GM18499 (cell line): ENCODE results near the gene LYRM2.
A peak's percentile ranks its signal among the peaks of the same experiment; 100 is the strongest.

ENCODE experiments used
- ATAC-seq: cut with Tn5 transposase; IDR thresholded peaks from one replicate; pipeline ENCODE4 v1.9.1; 2021; ENCODE audit warnings: moderate number of reproducible peaks; ENCODE audit not compliant: insufficient read depth, unreplicated experiment

LYRM2 gene

DNA sequence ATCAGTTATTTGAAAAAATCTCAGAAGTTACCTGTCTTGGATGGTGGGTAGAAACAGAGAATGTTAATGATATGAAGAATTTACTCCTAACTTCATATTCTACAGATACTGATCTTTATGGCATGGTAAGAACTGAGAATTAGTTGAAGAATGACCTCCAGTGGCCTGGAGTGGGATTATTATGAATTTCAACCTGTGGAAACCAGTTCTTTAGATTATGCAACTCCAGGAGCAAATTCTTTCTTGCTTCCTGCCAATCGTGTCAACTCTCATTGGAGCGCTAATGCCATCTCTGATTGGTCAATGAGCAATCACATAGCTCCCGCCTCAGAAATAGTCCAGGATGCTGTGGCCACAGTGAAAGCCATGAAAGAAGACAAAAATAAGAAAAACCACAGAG is 40.6 kb downstream of the LYRM2 start:
- ATAC-seq: no peak

DNA sequence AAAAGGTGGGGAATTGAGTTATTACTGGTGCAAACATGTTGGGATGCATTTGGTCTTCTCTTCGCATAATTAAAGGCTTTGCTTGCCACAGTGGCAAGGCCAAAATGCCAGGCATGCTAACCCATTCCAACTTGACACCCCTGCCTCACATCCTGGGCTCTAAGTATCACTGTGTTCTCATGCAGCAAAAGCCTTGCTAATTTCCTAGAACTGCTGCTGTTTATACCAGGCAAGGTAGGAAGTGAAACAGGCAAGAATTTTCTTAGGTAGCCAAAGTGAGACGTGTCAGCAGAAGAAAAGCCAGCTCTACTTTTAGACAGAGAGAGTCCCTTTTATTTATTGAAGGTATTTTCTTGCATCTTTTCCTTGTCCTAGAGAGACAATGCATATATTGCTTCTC is 41.2 kb downstream of the LYRM2 start:
- ATAC-seq: no peak

DNA sequence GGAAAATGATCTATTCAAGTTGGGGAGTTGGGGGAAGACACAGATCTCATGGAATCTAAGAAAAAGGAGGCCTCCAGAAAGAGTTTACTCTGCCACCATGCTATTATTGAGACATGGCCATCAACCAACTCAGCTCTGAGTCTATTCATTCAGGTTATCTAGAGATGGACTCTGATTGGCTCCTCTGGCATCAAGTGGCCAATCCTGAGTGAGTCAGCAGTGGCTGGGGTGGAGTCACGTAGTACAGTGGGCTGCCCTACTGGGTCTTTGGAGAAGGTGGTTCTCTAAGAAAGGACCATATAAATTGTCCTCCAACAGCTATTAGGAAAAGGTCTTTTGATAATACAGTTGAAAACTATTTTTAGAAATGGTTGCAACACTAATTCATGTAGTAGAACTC is 42.1 kb downstream of the LYRM2 start:
- no peak for ATAC-seq

DNA sequence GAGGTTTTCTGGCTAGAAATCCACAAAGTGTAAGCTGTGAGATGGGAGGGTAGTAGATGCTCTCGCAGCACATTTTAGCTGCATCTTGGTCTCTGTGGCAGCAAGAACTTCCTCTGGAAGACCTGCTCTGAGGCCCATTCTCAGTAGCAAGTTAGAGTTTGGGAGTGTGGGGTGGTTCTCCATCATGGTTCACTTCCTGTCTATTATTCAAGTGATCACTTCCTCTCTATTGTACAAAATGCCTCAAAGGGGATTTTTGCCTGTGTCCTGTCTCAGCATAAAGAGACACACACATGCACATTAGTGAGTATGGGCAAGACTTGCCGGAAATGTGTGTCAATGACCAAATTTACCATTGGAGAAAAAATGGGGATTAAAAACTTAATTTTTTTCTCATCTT is 42.5 kb downstream of the LYRM2 start:
- ATAC-seq: peak; percentile 91

DNA sequence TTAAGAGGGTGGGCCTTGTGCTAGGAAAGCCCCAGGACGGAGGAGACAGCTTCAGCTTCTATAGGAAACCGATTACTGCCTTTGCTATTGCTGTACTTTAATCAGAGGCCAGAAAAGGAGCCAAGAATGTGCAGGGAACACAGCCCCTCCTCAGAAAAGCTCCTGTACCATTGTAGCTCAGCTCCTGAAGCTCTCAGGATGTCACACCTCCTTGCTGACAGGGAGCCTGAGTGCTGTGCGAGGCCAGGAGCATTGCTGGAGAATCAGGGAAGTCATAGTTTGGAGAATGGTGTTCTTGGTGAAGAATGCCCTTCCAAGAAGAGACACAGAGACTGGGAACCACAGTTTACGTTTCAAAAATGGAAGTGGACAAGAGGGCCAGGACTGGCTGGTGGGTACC is 46.8 kb downstream of the LYRM2 start:
- no peak for ATAC-seq

DNA sequence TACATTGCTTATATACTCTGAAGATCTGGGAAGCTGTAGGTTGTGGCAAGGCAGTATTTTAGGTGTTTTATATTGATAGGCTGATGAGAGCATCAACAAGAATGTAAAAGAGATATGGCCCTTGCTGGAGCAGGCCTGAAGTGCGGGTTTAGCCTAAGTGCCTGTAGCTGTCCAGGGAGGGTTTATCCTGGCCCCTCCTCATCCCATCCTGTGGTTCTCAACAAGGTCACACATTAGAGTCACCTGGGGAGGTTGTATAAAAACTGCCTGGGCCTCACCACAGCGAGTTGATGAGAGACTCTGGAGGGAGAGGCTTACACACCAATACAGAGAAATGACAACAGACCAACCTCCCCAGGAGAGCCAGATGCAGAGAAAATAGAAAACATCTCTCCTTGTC is 48.4 kb downstream of the LYRM2 start:
- ATAC-seq: no peak

DNA sequence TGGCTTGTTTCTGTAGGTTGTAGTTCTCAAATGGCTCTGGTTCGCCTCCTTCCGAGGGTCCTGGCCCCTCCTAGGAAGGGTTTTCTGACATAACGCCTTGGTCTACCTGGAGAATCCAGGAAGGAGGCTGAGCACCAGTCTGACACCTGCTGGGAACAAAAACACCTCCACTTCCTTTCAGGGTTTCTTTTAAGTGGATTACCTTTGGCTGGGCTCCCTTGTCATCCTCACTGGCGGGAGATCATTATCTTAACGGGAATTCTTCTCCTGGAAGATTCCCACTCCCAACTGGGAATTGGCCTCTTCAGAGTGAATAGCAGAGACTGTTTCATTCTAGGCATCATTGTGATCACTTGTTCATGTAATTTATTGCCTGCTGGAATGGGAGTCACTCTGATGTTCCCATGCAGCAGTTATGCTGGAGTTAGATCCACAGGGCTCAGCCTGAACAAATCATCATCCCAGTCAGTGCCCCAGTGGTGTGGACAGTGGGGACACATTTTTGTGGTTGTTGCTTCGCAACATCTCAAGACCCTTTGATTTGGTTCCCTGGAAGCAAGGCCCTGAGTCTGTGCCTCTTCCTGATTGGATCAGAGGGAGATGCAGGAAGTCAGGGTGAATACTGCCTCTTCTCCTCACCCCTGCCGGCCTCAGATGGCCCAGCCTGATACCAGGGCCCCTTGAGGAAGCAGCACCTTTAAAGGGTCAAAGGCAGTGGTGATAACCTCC is 49.1 kb downstream of the LYRM2 start:
- ATAC-seq: no peak

DNA sequence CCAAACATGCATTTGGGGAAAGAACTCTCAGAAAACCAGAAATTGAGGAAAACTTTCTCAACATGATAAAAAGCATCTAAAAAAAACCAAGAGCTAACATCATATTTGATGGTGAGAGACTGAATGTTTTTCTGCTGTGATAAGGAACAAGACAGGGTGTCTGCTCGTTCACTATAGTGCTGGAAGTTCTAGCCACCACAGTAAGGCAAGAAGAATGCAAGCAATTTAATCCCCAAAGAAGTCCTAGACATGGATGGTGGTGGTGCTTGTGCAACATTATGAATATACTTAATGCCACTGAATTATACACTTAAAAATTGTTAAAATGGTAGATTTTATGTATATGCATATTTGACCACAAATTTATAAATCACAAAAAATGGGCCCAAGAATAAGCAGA is 53.4 kb downstream of the LYRM2 start:
- no peak for ATAC-seq

DNA sequence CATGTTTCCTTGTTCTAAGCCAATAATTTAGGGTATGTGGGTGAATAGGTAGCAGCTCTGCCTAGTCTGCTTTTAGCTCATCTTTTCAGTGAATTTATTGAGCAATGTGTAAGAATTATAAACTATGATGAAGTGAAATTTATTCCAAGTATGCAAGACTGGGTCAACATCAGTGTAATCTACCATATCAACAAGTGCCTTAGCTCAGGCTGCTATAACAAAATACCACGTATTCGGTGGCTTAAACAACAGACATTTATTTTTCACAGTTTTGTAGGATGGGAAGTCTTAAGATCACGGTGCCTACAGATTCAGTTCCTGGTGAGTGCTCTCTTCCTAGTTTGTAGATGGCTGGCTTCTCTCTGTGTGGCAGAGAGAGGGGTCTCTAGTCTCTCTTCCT is 54.0 kb downstream of the LYRM2 start:
- no peak for ATAC-seq

DNA sequence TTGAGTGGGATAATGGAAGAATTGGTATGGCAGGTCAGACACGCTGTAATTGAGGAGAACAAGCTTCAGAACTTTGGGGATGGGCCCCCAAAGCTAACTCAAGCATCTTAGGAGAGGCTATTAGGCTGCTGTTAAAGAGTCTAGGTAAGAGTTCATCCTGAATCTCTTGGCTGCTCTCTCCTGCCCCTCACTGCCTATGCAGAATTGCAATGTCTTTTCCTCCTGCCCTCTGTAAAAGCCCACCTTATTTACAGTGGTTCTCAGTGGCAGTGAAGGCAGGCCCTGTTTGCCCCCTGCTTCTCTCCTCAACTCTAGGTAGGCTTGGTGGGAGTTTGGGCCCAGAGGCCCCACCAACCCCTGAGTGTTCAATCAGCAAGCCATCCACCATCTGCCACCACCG is 55.0 kb downstream of the LYRM2 start:
- ATAC-seq: no peak

DNA sequence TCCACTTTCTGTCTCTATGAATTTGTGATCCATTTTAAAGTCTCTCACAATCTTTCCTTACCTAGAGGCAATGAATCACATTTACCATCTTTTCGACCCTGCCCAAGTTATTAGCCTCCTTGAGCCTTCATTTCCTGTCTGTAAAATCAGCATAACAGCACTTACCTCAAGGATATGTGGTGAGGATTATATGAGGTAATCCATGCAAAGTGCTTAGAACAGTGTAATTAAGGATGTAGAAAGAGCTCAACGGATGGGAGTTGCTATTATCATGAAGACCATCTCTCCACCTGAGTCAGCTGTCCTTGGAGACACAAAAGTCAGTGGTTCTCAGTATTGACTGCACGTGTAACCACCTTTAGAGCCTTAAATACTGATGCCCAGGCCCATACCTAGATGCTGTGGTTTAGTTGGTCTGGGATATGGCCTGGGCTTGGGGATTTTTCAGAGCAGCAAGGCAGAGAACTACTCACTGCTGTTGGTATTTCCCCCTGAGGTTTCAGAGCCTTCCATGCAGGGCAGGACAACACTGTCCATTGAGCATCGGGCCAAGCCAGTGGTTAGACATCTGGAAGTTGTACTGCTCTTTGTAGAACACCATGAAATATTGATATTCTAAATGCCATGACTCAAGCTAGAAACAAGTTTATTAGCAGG is 55.8 kb downstream of the LYRM2 start:
- no peak for ATAC-seq

DNA sequence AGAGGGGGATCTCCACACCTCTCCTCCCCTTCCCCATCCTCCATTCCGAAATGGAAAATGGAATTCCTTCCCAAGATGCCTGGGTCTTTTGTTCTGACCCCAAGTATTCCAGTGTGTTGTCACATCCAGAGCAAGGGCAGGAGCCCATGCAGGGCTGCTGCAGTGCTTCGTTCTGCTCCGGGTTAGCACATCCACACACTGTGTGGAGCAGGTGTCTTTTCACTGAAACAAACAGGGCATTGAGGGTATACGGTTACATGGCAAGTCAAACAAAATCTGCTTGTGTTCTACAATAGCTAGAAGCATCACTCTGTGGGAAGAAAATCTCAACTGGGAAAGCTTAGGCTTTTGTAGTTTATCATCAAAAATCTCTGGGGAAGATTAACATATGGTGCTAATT is 56.9 kb downstream of the LYRM2 start:
- ATAC-seq: no peak

DNA sequence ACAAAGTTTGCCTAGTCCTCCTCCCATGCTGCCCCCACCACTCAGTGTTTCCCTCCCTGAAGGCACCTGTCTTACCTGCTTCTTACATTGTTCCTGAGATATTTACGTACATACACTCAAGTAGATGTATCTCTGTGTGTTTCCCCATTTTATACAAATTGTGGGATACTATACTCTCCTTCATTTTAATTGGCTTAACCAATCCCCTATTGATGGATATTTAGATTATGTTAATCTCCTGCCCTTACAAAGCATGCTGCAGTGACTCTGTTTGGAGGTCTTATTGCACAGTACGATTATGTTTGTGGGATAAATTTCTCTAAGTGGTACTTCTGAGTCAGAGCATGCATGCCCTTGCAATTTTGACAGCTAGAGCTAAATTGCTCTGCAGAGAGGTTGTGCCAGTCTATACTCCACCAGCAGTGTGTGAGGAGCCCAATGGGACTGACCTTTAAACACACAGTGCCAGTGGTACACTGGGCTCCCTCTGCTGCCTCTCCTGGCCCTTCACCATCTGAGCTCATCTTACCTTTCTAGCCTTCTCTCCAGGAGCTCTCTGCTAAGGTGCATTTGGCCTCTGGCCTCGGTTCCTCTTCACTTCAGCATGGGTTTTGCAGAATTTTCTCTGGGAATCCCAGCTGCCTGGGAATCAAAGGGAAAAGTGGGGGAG is 57.4 kb downstream of the LYRM2 start:
- ATAC-seq: no peak

DNA sequence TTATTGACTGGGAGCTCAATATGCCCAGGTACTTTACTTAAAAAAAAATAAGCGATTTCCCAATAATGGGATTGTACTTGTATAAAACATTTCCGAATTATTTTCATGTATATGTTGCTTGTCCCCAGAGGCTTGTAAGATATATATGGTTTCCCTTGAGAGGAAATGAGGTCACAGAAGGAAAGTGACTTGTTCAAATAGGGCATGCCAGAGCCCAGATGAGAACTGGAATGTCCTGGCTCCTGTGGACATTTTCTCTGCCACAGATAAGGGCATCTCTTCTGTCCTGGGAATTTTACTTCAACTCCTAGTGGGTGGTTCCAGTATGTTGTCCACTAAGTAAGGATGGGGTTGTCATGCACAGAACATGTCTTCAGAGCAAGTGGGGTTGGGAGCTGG is 63.0 kb downstream of the LYRM2 start:
- ATAC-seq: no peak

DNA sequence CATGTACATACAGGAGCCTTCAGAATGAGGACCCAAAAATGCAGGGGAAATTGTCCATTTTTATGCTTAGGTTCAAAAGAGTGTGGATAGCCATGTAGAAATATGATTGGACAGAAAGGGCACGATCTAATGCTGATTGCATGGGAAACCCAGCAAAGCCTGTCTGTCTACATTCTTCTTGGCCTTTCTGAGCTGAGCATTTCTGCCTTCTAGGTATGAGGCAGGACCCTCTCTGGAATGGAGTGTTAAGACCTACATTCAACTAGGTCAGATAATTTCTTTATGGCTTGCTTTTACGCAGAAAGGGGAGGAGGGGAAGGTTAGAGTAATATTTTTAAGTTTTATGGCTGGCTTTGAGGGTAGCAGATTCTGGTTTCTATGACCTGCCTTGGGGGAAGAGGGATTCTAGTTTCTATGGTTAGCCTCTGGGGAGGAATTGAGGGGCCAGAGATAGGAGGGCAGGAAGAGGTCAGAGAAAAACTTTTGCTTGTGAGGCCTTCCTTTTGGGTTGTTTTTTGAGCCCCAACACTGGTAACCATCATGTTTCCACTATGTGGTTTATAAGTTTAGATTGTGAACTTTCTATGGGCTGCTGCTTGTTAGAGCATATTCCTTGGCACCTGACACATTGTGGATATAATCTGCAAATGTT is 63.5 kb downstream of the LYRM2 start:
- no peak for ATAC-seq

DNA sequence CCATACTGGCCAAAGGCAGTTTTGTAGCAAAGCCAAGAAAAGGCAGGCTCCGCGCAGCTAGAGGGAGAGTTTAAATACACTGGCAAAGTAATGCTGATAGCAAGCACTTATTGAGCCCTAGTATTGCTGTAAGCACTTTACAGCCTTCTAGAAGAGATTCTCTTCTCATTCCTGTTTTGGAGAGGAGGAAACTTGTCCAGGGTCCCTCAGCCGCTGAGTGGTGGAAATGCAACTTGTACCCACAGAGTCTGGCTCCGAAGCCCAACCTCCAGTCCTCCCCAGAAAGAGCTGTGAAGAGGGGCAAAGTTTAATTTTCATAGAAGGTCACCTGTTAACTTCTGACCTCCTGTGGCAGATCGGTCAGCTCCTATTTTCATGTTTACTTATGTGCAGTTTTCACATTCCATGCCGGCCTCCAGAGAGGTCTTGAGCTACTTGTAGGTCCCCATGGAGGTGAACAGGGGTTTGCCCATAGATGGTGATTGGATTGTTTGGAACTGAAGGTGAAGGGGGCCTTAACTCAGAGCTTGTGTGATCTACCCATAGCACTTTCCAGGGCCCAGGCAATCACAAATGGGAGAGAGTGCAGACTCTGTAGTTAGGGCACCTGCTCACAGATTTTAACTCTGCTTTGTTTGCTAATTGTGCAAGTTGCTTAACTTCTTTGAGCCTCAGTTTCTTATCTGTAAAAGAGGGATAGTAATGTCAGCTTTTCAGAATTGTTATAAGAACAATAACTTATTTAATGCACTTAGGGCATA is 70.7 kb downstream of the LYRM2 start:
- ATAC-seq: no peak

DNA sequence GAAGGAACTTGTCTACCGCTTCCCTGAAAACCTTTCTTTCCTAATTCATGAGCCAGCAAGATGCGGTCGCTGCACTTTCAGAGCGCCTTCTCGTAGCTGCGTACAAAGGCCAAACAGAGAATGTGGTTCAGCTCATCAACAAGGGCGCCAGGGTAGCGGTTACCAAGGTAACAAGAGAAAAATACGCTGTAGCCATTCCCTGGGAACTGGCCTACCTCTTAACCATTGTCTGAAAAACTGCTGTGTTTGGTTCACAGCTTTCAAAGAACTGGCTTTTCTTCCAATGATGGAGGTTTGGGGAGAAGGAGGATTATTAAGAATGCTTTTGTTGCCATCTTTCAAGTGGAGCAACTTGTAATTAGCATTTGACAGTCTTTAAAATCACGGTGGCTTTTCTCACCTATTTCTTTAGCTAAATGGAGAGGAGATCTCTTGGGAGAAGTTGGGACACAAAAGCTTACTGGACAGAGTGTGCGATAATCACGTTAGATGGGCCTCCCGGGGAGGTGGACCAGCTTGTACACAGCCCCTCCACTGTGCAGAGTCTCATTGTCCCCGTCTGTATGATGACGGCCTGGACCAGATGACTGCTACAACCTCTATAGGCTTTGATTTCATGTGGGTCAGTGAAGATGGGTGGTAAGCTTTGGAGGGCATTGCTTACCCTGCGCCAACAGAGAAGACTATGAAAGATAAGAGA is 71.5 kb downstream of the LYRM2 start:
- ATAC-seq: no peak

DNA sequence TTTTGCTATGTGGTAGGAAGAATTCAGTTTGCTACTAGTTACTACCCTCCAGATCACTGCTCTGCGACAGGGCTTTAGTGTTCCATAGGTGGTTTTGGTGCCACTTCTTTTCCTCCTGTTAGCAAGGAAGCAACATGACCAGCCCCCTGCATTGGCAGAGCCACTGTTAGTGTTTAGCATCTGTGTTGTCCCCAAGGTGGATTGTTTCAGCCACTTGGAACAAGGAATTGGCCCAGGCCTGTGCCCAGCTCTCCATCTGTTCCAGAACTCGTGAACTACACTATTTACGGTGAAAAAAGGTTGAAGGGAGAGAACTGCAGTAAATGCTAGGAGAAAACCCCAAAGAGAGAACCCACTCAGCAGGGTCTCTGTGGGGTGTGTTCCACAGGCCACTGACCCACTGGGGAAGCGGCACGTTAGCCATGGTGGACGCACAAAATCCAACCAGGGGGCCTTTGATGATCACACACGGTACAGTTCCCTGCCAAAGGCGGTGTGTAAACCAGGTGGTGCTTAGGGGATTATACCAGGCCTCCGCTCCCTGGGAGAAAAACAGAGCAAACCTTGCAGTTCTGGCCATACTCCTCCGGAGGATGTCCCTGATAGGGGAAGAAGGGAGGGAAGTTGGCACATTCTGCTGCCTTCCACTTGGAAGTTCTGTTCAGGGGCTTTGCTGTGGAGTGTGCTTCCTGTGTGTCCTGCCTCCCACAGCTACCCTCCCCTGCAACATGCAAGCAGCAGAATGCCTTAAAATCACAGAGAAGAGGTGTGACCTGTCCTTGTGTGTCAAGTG is 72.3 kb downstream of the LYRM2 start:
- no peak for ATAC-seq

DNA sequence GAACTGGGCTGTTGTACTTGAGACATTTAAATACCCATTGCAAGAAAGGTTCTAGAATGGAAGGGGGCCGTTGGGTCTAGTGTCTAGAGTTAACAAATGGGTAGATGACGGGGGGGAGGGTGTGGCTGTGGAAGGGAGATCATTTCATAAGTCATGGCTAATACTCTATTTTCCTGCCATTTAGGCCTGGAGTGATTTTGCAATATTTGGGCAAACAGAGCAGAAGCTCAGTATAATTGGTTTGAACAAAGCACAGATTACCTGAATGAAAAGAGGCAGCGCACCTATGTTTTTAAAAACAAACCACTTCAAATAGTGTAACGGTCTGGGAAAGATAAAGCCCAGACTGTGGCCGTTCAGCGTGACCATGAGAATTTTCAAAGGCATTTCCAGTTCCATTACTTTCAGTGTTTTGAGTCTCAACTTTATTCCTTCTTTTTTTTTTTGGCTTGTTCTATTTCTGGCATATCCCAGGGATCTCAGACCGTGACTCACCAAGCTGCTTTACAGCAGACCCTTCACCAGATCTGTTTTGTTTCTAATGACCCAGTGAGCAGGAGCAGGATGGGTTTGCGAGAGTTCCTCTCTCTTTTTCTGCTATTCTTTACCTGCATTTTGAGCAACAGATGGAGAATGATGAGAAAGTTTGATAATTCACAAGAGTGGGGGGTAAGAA is 73.7 kb downstream of the LYRM2 start:
- no peak for ATAC-seq
